Body of pancreas (tissue), 4 donors: Measurements from ENCODE around the gene KCNJ18.
"Not testable (repeated sequence)": the region's sequence is repeated elsewhere in the genome, so short reads cannot be mapped to it uniquely, and the experiment has no call there.

Experiments
- POLR2A ChIP-seq, 3 donors: fragments of 450-650 bp; IDR thresholded peaks; one replicate each; pipeline ENCODE4 v1.6.1; 2016; ENCODE audit warnings: antibody characterized with exemption in 3 of 3, mild to moderate bottlenecking in 2 of 3
- TF ChIP-seq, protein P1 (sequence below), 7 experiments: fragments of 450-650 bp in 4 of 7; fragments of 200-600 bp in 3 of 7; sonication (generic) in 3 of 7; IDR thresholded peaks; one replicate each; pipeline ENCODE4 v1.5.1; 2016 to 2019; ENCODE audit warnings: antibody characterized with exemption in 7 of 7

- TF ChIP-seq, protein P1, sequence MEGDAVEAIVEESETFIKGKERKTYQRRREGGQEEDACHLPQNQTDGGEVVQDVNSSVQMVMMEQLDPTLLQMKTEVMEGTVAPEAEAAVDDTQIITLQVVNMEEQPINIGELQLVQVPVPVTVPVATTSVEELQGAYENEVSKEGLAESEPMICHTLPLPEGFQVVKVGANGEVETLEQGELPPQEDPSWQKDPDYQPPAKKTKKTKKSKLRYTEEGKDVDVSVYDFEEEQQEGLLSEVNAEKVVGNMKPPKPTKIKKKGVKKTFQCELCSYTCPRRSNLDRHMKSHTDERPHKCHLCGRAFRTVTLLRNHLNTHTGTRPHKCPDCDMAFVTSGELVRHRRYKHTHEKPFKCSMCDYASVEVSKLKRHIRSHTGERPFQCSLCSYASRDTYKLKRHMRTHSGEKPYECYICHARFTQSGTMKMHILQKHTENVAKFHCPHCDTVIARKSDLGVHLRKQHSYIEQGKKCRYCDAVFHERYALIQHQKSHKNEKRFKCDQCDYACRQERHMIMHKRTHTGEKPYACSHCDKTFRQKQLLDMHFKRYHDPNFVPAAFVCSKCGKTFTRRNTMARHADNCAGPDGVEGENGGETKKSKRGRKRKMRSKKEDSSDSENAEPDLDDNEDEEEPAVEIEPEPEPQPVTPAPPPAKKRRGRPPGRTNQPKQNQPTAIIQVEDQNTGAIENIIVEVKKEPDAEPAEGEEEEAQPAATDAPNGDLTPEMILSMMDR (IDR thresholded peaks at IDR 0.05), result not testable (repeated sequence)
- TF ChIP-seq POLR2A (IDR thresholded peaks at IDR 0.05), result not testable (repeated sequence)
Observed at GRCh38 chr17:21709994-21710393, 17.7 kb downstream of the KCNJ18 start.
